HEK293T (cell line): ENCODE measurements around the gene REPIN1.

Experiments used
- BHLHE40 ChIP-seq: fragments of 450-650 bp; IDR thresholded peaks from 2 replicates; pipeline ENCODE4 v1.6.1; 2016; ENCODE audit warnings: mild to moderate bottlenecking, moderate library complexity, borderline replicate concordance
- FOXK2 ChIP-seq: fragments of 450-650 bp; IDR thresholded peaks from 2 replicates; pipeline ENCODE4 v1.6.1; 2016; ENCODE audit warnings: mild to moderate bottlenecking
- SUZ12 ChIP-seq: fragments of 450-650 bp; IDR thresholded peaks from 2 replicates; pipeline ENCODE4 v1.6.1; 2016; ENCODE audit warnings: mild to moderate bottlenecking

DNA sequence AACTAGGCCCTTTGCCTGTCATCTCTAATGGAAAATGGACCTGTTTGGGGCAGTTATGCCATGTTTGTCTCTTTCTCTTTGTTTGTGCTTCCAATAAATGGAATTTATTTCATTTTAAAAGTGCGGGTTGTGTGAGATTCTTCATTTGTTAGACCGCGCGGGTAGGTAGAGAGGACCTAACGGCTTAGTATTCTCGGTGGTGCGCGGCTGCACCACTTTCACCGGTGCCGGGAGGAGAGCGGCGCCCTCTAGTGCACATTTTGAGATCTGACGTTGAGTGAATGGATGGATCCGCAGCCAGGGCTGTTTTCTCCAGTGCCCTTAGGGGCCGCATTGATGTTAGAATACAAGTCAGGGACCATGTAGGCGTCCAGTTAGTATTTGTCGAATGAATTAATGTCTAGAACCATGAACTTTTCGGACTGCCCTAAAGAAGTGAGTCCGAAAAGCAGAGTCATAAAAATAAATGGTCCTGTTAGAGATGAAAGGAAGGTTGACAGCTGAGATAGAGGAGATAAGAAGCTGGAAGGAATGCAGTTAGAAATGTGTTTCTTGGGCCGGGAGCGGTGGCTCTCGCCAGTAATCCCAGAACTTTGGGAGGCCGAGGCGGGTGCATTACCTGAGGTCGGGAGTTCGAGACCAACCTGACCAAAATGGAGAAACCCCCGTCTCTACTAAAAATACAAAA lies 52.5 kb downstream of the REPIN1 start:
- no peak for TF ChIP-seq FOXK2
- TF ChIP-seq SUZ12: no peak
- TF ChIP-seq BHLHE40: no peak
